Measurements from ENCODE around the gene SYT2.

DNA sequence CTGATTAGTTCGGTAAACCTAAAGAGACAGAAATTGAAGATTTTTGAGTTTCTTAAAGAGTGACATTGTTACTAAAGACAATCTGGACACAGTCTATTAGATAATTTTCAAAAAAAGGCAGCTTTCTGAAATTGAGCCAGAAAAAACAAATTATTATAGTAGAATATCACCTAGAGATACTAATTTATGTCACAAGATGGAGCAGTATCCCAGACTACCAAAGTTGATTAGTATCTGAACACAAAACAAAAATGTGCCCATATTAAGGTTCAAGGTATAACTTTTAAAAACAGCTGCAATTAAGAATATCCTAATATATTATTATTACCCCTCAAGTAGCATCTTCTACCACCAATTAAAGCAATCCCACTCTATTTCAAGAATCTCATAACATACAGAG lies 40.5 kb upstream of the SYT2 start:
- TF ChIP-seq, protein P1, sequence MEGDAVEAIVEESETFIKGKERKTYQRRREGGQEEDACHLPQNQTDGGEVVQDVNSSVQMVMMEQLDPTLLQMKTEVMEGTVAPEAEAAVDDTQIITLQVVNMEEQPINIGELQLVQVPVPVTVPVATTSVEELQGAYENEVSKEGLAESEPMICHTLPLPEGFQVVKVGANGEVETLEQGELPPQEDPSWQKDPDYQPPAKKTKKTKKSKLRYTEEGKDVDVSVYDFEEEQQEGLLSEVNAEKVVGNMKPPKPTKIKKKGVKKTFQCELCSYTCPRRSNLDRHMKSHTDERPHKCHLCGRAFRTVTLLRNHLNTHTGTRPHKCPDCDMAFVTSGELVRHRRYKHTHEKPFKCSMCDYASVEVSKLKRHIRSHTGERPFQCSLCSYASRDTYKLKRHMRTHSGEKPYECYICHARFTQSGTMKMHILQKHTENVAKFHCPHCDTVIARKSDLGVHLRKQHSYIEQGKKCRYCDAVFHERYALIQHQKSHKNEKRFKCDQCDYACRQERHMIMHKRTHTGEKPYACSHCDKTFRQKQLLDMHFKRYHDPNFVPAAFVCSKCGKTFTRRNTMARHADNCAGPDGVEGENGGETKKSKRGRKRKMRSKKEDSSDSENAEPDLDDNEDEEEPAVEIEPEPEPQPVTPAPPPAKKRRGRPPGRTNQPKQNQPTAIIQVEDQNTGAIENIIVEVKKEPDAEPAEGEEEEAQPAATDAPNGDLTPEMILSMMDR (conservative IDR thresholded peaks at IDR 0.05 in 1 of 2, IDR thresholded peaks at IDR 0.05 in 1 of 2; ENCODE audit: extremely low read depth in 1 of 2, insufficient read depth in 1 of 2, low read depth in 1 of 2, low read length in 2 of 2) = peak in 1 of 2 donors; percentile 10
- no peak for TF ChIP-seq EZH2 (IDR thresholded peaks at IDR 0.05; ENCODE audit: borderline replicate concordance, low read length)

All from mammary epithelial cell (primary cell).